Stimulated activated CD4-positive, alpha-beta T cell treated with anti-CD3 and anti-CD28 coated beads, Interleukin-1b, Interleukin-23, amount 100 ng/mL, for 4 hours (primary cell): ENCODE measurements around the gene OPCML.

Source experiments
- DNase-seq, 2 donors: peaks; one replicate each; pipeline ENCODE4 v3.0.0-alpha.2; 2020; ENCODE audit warnings: low read depth in 2 of 2

OPCML gene

DNA sequence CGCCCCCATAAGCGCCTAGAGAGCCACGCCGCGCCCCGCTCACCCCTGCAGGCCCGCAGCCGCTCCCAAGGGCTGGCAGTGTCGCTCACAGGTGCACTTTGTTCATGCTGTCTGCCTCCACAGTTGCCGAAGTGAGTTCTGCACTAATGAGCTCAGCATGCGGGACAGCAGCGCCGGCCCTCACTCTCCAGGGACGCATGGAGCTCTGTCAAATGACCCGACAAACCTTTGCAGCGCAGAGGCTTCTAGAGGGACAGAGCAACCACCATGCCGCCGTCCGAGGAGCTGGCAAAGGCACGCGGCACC, 170.7 kb downstream of the OPCML start:
- DNase-seq = no peak

DNA sequence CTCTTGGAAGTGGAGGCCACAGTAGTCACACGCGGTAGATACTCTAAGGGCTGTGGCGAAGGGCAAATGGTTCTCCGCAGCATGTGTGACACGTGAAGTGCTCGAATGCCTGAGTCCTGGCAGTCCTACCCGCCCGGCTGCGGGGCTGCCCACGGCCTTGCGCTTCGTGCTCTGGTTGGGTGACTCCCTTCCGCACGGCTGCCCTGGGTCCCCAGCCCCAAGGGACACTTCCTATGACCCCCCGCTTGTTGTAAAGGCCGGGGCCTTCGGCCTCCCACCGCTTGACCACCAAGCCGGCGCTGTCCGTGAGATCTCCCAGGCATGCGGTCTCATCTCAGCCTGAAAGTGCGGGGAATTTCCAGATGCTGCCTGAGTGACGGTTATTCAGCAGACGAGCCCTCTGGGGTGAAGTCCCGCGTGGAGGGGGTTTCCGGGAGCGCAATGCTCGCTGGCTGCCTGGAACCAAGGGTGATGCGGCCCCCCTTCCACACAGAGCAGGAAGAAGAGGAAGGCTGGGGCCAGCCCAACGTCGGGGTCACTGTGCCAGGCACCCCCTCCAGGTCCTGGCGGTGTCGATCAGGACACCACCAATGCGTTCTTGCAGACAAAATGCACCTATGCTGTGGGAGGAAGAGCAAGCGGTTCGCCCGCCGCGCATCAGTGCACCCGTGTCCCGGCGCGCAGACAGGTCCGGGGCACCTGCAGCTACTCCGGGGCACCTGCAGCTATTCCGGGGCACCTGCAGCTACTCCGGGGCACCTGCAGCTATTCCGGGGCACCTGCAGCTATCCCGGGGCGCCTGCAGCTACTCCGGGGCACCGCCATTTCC, 171.2 kb downstream of the OPCML start:
- no peak for DNase-seq

DNA sequence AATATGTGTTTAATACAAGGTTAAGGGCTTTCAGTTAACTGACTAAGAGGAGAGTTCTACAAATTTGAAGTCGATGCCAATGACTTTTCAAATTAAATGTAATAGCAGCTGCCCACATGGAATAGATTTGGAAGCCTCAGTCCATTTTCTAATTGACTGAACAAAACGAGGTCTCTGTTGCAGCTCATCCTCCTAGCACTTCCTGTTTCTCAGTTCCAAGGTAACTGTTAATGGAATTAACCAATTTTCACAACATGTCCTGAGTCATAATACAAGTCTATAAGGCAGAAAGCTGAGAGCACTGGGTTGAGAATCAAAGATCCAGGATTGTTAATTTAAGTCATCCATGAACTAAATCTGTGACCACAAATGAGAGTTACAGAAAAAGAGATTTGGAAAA, 177.2 kb downstream of the OPCML start:
- DNase-seq = no peak

DNA sequence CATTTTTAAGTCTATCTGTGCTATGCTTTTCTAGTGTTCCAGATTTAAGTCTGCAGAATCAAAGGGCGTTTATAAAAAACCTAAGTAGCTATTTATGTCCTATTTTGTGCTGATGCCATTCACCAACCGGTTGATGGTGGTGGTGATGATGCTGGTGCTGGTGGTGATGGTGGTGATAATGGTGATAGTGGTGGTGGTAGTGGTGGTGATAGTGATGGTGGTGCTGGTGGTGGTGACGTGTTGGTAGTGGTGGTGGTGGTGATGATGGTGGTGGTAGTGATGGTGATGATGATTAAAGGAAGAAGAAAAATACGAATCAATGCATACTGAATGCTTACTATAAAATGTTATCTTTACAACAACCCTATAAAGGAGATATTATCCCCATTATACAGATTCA, 178.2 kb downstream of the OPCML start:
- DNase-seq = no peak

DNA sequence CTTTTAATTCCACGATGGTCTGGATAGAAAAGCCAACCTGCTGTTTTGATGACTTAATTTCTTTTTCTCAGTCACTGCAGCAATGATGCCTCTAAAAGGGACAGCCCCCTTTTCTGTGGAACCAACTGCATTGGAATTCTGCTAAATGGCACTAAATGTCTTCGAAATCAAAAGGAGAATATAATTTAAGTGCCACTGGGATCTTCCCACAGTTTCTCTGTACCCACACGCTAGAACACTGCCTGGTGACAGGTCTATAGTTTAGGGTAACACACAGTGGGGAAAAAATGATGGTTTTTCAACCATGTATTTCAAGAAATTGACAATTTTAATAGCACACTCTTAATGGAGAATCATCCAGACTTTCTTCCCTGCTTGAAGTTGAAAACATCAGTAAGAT, 182.3 kb downstream of the OPCML start:
- no peak for DNase-seq

DNA sequence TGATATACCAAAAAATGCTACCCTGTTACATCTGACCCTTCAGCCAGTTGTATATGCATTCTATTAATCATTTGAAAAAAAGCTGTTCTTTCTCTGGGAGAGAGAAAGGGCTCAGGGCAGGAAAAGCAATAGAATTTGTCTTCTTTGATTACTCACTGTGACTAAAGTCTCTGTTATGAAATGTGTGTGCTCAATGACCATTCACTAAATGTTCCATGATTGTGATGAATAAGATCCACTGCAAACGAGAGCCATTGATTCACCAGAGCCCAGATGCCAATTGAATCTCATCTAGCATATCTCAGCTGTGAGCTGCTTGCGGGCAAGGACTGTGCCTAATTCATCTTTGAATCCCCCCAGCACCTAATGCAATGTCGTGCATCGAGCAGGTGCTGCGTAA, 184.3 kb downstream of the OPCML start:
- no peak for DNase-seq

DNA sequence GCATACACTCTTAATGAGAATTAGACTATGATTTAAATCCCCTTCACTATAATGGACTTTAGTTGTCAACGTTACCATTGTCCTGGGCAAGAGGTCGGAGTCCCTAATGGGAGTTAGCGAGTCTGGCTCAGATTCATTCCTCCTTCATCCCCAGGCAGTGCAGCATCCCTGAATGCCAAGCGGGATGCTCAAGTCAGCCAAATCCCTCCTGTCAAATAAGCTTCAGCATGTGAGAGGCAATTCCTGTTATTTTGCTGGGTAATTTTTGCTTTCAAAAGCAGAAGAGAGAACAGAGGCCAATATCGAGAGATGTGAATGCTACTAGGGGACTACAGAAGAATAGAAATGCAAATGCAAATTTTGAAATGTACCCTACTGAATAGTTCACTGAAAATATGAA, 186.2 kb downstream of the OPCML start:
- DNase-seq = no peak

DNA sequence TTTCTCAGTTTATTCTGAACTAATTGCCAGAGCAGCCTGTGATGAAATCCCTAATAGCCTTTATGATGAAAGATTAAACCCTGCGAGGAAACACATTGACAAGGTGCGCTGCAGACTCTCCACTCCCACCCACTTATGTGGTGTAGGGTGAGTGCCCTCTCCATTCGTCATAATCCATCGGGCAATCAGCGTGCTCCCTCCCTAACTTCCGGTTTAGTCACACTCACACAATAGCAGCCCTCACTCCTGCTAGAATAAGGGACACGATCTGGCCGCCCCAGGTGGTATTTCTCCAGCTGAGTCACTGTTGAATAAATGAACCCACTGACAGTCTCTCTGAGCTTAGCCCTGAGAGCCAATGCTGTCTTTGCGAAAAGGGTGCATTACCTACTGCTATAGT, 188.3 kb downstream of the OPCML start:
- no peak for DNase-seq

DNA sequence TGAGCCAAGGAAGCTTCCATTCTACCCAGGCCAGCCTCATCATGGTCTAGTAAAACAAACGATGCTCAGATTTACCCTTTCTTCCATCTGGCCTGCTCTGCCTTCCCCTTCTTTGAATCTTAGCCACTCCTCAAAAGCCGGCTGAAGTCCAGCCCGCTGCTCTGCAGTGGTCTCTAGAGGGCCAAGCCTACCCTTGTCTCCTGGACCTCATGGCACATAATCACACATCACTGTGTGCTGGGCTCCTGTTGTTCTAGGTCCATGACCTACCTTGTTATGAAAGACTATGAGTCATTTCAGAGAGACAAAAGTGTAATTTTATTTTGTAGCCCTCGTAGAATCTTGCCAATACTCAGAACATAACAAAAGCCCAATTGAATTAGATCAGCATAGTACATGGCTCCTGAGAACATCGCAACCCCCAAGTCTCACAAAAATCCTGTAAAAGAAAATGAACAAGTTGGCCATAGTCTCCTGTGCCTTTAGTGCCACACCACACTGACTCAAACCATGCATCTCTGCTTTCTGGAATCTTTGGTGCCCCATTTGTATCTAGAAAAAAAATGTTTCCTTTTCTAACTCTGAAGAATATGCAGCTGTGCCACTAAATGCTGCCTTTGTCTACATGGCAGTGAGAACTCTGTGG, 192.7 kb downstream of the OPCML start:
- no peak for DNase-seq

DNA sequence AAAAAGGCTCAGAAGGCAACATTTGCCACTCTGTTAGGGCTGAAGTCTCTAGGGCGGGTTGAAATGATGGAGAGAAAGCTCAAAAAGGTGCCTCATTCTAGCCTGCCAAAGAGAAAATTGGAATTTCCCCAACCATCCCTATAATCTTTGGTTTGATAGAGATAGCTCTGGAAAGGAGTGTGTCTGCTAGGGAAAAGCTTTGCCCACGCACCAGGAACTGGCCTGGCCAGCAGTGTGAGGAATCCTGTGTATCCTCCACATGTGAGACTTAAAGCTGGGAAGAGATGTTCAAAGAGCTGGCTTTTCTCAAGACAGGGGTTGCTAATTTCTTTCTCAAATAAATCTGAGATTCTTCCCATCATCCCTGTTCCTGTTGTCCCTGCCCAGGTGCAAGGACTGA, 193.7 kb downstream of the OPCML start:
- no peak for DNase-seq

DNA sequence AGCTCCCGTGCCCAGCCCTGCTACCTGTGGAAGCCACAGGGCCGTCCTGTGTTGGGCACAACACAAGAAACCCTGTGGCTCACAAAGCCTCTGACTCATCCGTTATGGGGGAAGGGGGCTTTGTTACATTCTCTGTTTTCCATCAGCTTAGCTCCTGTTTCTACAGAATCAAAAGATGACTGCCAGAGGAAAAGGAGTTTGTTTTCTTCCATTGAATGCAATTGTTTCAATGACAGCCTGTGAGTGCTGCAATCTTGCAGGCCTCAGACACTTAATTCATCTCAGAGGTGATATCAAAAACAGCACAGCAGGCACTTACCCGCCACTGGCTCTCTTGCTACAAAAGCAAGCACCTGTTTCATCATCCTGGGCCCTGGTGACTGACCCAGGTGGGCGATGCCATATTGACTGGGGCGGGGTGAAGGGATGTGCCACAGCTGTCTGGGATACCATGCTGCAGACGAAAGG, 194.3 kb downstream of the OPCML start:
- DNase-seq = no peak

DNA sequence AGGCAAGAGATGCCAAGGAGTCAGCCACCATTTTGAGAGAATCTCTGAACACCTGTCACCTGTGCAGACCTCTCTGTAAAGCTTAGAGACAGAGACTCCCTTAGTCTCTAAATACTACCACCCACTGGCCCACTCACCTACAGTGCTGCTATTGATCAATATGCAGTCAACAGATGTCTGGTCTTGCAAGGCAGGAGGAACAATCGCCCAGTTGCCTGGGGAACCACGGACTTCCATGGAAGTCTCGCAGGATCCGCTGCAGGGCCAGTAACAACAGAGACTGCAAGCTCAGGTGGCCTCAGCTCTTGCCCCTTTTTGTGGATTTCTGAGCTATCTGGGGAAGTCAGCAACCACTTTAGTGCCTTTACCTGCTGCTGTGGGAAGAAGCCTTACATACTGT, 195.1 kb downstream of the OPCML start:
- DNase-seq = no peak

DNA sequence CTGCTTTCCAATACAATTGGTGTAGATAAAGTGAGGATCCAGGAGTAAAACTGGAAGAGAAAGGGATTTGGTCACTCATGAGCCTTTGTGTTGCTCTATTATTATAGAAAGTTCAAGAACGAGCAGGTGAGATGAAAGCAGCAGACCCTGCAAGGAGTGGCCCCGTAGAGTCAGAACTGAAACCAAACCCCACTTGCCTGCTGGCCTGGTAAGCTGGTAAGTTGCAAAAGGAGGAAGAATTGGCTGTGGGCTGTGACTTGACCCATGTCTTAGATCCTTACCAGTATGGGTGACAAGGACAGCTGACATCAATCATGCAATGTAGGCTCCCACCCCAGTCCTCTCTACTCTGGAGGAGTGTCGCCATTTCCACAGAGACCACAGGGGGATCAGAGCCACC, 201.3 kb downstream of the OPCML start:
- no peak for DNase-seq

DNA sequence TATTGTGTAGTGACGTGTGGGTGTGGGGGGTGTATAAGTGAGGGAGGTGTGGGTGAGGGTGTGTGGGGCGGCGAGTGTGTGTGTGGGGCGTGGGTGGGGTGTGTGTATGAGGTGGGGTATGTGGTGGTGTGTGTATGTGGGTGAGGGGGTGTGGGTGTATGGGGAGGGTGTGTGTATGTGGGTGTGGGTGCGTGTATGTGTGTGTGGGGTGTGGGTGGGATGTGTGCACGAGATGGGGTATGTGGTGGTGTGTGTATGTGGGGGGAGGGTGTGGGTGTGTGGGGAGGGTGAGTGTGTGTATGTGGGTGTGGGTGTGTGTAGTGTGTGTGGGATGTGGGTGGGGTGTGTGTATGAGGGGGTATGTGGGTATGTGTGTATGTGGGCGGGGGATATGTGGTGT, 205.5 kb downstream of the OPCML start:
- no peak for DNase-seq

DNA sequence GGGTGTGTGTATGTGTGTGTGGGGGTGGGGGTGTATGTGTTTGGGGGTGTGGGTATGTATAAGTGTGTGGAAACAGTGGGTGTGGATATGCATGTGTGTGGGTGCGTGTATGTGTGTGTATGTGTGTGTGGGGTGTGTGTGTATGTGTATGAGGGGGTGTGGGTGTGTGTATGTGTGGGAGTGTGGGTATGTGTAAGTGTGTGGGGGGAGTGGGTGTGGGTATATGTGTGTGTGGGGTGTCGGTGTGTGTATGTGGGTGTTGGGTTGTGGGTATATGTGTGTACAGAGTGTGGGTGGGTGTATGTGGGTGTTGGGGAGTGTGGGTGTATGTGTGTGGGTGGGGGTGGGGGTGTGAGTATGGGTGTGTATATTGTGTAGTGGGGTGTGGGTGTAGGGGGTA, 206.0 kb downstream of the OPCML start:
- DNase-seq = no peak

DNA sequence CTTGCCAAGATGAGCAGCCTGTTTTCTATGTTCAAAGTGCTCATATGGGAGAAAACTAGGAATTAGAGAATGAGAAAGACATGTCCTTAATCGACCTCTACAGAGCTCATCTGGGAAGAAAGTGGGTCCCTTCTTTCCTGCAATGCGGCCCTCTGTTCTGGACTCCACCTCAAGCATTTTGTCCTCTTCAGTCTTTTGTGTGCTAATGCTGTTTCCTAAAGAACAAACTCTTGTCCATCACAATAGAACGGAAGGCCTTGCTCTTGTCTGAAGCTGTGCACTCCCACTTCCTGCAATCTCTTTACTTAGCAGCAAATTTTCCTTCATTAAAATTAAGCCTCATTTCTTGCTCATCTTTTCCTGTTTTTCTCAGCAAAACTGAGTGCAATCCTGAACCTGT, 206.6 kb downstream of the OPCML start:
- no peak for DNase-seq

DNA sequence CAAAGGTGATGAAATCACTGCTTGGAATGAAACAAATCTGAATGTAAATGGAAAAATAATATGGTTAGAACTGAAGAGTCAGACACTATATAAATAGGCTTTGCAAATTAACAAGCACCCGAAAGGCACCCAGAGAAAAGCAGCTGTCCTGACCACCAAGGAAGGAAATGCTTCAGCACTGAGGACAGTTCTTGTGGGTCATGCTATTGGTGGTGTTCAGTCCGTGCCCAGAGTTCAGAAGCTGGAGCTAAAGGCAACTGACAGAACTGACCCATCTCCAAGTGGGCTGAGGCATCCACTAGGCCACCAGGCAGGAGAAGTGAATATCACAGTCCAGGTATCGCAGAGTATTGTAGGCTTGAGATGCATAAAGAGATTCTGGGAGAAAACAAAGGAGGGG, 208.9 kb downstream of the OPCML start:
- DNase-seq = no peak

DNA sequence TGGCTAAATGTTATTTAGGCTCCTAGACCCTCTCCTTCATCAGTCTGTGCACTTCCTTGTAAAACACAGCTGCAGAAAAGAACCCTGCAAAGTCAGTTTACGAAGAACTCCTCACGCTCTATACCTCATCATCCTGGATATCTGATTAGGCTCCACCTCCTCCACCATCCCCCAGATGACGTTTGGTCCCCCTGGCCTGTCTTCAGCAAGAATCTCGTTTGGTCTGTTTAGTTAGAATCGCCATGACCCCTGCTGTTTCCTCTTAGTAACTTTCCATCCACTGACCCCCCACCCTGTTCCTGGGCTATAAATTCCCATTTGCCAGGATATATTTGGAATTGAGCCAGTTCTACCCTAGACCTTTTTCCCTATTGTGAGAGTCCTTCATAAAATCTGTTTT, 214.1 kb downstream of the OPCML start:
- no peak for DNase-seq

DNA sequence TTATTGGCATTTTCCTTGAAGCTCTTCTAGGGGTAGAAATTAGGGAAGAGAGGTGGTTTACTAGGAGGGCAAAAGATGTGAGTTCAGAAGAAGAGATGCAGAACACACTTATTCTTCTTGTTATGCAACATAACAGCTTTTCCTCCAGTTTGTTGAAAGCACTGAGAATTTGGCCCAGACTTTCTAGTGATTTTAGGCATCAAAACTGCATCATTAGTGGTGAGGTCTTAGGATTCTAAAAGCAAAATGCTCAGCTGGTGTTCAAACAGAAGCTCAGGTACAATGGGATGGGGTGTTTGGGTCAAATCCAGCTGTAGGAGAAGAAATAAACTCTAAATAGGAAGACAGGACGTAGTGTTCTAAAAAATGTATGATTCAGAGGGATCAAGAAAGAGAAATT, 221.1 kb downstream of the OPCML start:
- no peak for DNase-seq

DNA sequence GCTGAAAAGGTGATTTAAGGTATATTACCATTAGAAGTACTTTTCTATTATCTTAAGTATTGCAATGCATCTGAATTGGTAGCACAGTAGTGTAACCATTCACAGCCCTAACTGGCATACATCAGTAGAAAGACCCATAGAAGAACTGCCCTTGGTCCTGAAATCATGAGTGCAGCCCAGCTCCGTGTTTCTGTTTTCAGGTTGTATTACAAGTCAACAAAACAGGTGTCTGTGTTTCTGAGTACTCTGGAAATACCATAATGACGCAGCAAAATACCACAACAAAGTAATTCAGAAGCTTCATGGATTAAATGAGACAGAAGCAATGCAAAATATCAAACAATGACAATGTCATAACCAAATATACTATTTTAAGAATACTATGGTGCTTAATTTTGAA, 226.3 kb downstream of the OPCML start:
- no peak for DNase-seq

DNA sequence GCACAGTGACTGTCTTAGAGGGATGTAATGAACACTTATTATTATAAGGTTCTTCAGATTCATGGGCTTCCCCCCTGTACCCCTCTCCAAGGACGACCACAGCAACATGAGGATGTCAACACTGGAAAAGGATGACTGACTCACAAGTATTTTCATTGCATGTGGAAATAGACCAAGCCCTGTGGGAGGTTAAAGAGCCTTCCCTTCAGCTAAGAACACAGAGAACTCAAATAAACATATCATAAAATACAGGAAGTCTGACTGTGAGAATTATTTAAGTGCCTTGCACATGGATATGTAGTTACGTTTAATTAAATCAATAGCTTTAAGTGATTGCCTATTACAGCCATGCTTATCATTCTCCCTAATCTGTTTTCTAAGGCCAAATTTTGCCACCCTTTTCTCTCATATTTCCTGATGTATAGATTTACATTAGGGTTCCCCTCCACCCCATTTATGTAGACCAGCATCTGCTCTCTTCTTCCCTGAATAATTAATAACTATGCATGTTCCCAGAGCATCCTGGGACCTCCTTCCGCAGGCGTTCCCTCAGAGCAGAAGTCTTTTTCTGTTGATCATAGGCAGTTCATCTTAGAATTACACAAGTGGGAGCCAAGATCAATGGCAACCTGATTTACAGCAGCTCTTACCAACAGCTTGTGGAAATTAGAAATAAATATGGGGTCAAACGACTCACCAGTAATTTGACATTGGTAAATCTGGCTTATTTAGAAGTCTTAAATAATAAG, 226.9 kb downstream of the OPCML start:
- DNase-seq = no peak

DNA sequence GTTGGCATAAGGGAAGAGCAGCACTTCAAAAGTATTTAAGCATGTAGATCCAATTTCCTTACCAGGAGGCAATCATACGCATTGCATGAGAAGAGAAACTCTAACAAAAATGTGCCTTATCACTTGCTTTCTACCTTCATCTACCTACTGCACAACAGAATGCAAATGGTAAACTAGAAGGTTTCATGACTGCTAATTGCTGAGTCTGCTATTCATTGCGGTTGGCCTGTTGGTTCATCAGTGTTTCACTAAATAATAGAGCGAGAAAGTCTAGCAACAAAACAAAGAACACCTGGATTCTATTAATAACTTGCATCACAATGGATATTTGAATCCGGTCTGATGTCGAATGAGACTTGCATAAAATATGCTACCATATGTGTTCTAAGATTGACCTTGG, 229.0 kb downstream of the OPCML start:
- DNase-seq = no peak

DNA sequence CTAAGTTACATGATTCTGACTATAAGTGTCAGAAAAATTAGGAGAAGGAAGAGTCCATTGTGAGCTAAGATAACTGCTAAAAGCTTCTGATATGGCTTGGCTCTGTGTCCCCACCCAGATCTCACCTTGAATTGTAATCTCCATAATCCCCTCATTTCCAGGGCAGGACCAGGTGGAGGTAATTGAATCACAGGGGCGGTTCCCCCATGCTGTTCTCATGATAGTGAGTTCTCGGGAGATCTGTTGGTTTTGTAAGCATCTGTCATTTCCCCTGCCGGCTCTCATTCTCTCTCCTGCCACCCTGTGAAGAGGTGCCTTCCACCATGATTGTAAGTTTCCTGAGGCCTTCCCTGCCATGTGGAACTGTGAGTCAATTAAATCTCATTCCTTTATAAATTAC, 230.2 kb downstream of the OPCML start:
- no peak for DNase-seq
